ENCODE data around the gene HNRNPA3.

DNA sequence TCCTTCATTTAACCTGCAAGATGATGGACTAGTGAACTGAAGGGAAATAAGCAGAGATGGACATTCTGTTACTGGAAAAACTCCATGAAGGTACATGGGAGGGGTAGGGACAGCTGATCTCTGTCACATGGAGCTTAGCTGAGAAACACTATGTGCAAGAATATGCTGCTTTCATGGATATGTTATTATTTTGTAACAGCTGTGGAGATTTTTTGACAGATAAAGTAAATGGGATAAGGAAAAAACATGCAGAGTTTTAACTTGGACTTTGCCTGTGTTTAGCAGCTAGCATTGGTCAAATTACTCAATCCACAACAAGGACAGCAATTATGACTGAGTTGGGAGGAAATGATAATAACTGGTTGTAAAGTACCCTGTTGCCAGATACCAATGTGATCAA is 28.7 kb upstream of the HNRNPA3 start:
- TF ChIP-seq, protein P1, sequence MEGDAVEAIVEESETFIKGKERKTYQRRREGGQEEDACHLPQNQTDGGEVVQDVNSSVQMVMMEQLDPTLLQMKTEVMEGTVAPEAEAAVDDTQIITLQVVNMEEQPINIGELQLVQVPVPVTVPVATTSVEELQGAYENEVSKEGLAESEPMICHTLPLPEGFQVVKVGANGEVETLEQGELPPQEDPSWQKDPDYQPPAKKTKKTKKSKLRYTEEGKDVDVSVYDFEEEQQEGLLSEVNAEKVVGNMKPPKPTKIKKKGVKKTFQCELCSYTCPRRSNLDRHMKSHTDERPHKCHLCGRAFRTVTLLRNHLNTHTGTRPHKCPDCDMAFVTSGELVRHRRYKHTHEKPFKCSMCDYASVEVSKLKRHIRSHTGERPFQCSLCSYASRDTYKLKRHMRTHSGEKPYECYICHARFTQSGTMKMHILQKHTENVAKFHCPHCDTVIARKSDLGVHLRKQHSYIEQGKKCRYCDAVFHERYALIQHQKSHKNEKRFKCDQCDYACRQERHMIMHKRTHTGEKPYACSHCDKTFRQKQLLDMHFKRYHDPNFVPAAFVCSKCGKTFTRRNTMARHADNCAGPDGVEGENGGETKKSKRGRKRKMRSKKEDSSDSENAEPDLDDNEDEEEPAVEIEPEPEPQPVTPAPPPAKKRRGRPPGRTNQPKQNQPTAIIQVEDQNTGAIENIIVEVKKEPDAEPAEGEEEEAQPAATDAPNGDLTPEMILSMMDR (IDR thresholded peaks at IDR 0.05): no peak
- no peak for TF ChIP-seq EZH2 (IDR thresholded peaks at IDR 0.05)
